Muscle of leg (tissue), 11 donors: Measurements from ENCODE around the gene NEK10. TPM values are rescaled to one million over a fixed set of nuclear protein-coding genes. Genes with fewer than 3 reads are reported as not detected.

Experiments used
- DNase-seq: peaks from one replicate; pipeline ENCODE4 v3.0.0; 2013
- H3K27ac ChIP-seq: one replicate; pipeline ENCODE4 v1.5.1; 2013; ENCODE audit warnings: mild to moderate bottlenecking, low read length, control low read depth
- H3K27me3 ChIP-seq: one replicate; pipeline ENCODE4 v1.6.1; 2013; ENCODE audit warnings: low read length; ENCODE audit not compliant: control insufficient read depth, insufficient read depth
- H3K36me3 ChIP-seq: one replicate; pipeline ENCODE4 v1.6.1; 2013; ENCODE audit warnings: low read length; ENCODE audit not compliant: control insufficient read depth, insufficient read depth
- H3K4me1 ChIP-seq: one replicate; pipeline ENCODE4 v1.6.1; 2013; ENCODE audit warnings: low read length; ENCODE audit not compliant: control insufficient read depth, insufficient read depth
- H3K4me3 ChIP-seq: one replicate; pipeline ENCODE4 v1.5.1; 2013; ENCODE audit warnings: low read length, control low read depth
- H3K9me3 ChIP-seq: replicated peaks from 2 replicates; pipeline ENCODE4 v1.6.1; 2013; ENCODE audit warnings: low read depth, low read length; ENCODE audit not compliant: control insufficient read depth
- WGBS: methylation state at CpG from one replicate; pipeline ENCODE4 v1.1.5; 2013; ENCODE audit warnings: missing lambda C conversion rate; ENCODE audit not compliant: insufficient coverage; 5-methylcytosine and 5-hydroxymethylcytosine counted together
- polyA plus RNA-seq, 8 donors: library from polyadenylated mRNA; unstranded; fragments of 120-200 nt; gene quantifications; one replicate each; pipeline versions ENCODE4 v1.2.1 to v1.2.3, GENCODE V29; 2013; ENCODE audit warnings: inconsistent platforms in 1 of 8, low replicate concordance in 1 of 8; ENCODE audit not compliant: insufficient read length in 8 of 8, insufficient read depth in 1 of 8
- total RNA-seq: library from RNA; stranded (reverse); fragments of 120-200 nt; gene quantifications from one replicate; pipeline ENCODE4 v1.2.4, GENCODE V29; 2013

NEK10 gene
- total and polyA plus RNA-seq, 9 donors = 1.7 to 6.6 (median 3.3) TPM

- Histone ChIP-seq H3K36me3 (no peaks in the 10 kb centered on the region), H3K9me3 (no peaks in the 10 kb centered on the region), H3K27me3 (no peaks in the 10 kb centered on the region), H3K27ac (no peak overlapping the region), H3K4me1 (no peaks in the 10 kb centered on the region), H3K4me3 (no peak overlapping the region)
- DNase-seq = no peak
- no CpG with 5 or more reads among the region's 2 CpGs for WGBS
Observed at GRCh38 chr3:27127195-27127594, 242.0 kb downstream of the NEK10 start.

GRCh38 chr3:27125821-27126501, 243.2 kb downstream of the NEK10 start:
- H3K4me3 ChIP-seq = no peak overlapping the region
- H3K4me1 ChIP-seq = no peaks in the 10 kb centered on the region
- 80% methylated on average over 2 of the region's 3 CpGs for WGBS
- no peaks in the 10 kb centered on the region for H3K27me3 ChIP-seq
- no peaks in the 10 kb centered on the region for H3K9me3 ChIP-seq
- no peak for DNase-seq
- no peaks in the 10 kb centered on the region for H3K36me3 ChIP-seq
- no peak overlapping the region for H3K27ac ChIP-seq

GRCh38 chr3:27119639-27120038, 249.5 kb downstream of the NEK10 start:
- no peak for DNase-seq
- Histone ChIP-seq H3K4me1 (no peaks in the 10 kb centered on the region), H3K4me3 (no peak overlapping the region), H3K27ac (no peak overlapping the region), H3K9me3 (no peaks in the 10 kb centered on the region), H3K36me3 (no peaks in the 10 kb centered on the region), H3K27me3 (no peaks in the 10 kb centered on the region)
- no CpG with 5 or more reads among the region's 3 CpGs for WGBS

- H3K36me3 ChIP-seq = no peaks in the 10 kb centered on the region
- H3K27me3 ChIP-seq = no peaks in the 10 kb centered on the region
Observed at GRCh38 chr3:27115352-27115751, 253.8 kb downstream of the NEK10 start.

GRCh38 chr3:27114684-27115083, 254.5 kb downstream of the NEK10 start:
- Histone ChIP-seq H3K9me3 (no peaks in the 10 kb centered on the region), H3K27ac (no peak overlapping the region), H3K36me3 (no peaks in the 10 kb centered on the region), H3K27me3 (no peaks in the 10 kb centered on the region), H3K4me1 (no peaks in the 10 kb centered on the region), H3K4me3 (no peak overlapping the region)
- DNase-seq = no peak
- WGBS = no CpG with 5 or more reads among the region's 1 CpG

More at GRCh38 chr3:27115352-27115751, 253.8 kb downstream of the NEK10 start:
- no CpG with 5 or more reads among the region's 1 CpG for WGBS
- DNase-seq = no peak
- no peaks in the 10 kb centered on the region for H3K4me1 ChIP-seq
- H3K27ac ChIP-seq = no peak overlapping the region
- no peaks in the 10 kb centered on the region for H3K9me3 ChIP-seq
- H3K4me3 ChIP-seq = no peak overlapping the region

- no peak for DNase-seq
- whole genome bisulfite sequencing = no CpG with 5 or more reads among the region's 2 CpGs
- no peak overlapping the region for H3K27ac ChIP-seq
- no peaks in the 10 kb centered on the region for H3K4me1 ChIP-seq
- no peaks in the 10 kb centered on the region for H3K27me3 ChIP-seq
- no peaks in the 10 kb centered on the region for H3K9me3 ChIP-seq
- H3K4me3 ChIP-seq = no peak overlapping the region
- no peaks in the 10 kb centered on the region for H3K36me3 ChIP-seq
Observed at GRCh38 chr3:27114129-27114528, 255.1 kb downstream of the NEK10 start.

GRCh38 chr3:27110020-27110419, 259.2 kb downstream of the NEK10 start:
- Histone ChIP-seq H3K36me3 (no peaks in the 10 kb centered on the region), H3K4me3 (no peak overlapping the region), H3K4me1 (no peaks in the 10 kb centered on the region), H3K27me3 (no peaks in the 10 kb centered on the region), H3K27ac (no peak overlapping the region), H3K9me3 (no peaks in the 10 kb centered on the region)
- no CpG with 5 or more reads among the region's 3 CpGs for WGBS
- DNase-seq = no peak

GRCh38 chr3:27108322-27108721, 260.9 kb downstream of the NEK10 start:
- WGBS = no CpG with 5 or more reads among the region's 4 CpGs
- no peaks in the 10 kb centered on the region for H3K4me1 ChIP-seq
- H3K27me3 ChIP-seq = no peaks in the 10 kb centered on the region
- no peak overlapping the region for H3K27ac ChIP-seq
- no peaks in the 10 kb centered on the region for H3K36me3 ChIP-seq
- no peaks in the 10 kb centered on the region for H3K9me3 ChIP-seq
- H3K4me3 ChIP-seq = no peak overlapping the region
- DNase-seq = no peak

GRCh38 chr3:27105904-27106303, 263.3 kb downstream of the NEK10 start:
- H3K4me3 ChIP-seq = no peak overlapping the region
- 51% methylated on average over 6 of the region's 6 CpGs for WGBS
- H3K4me1 ChIP-seq = no peaks in the 10 kb centered on the region
- no peaks in the 10 kb centered on the region for H3K36me3 ChIP-seq
- H3K27me3 ChIP-seq = no peaks in the 10 kb centered on the region
- no peak overlapping the region for H3K27ac ChIP-seq
- no peaks in the 10 kb centered on the region for H3K9me3 ChIP-seq
- DNase-seq = no peak

- H3K4me3 ChIP-seq = no peak overlapping the region
- peaks cover 6% of the 10 kb centered on the region for H3K4me1 ChIP-seq
- H3K36me3 ChIP-seq = no peaks in the 10 kb centered on the region
- DNase-seq = no peak
- no peaks in the 10 kb centered on the region for H3K9me3 ChIP-seq
- no peaks in the 10 kb centered on the region for H3K27me3 ChIP-seq
- WGBS = 50% methylated on average over 1 of the region's 1 CpG
- H3K27ac ChIP-seq = no peak overlapping the region
Observed at GRCh38 chr3:27097182-27097581, 272.0 kb downstream of the NEK10 start.
